GM21825 (cell line): ENCODE results near the gene NARF.

Experiments used
- ATAC-seq: cut with Tn5 transposase; IDR thresholded peaks from one replicate; pipeline ENCODE4 v1.9.1; 2021; ENCODE audit warnings: mild to moderate bottlenecking, moderate library complexity; ENCODE audit not compliant: unreplicated experiment

NARF gene

GRCh38 chr17:82433560-82434215, 24.9 kb upstream of the NARF start:
- ATAC-seq: no peak

GRCh38 chr17:82434216-82434565, 24.4 kb upstream of the NARF start:
- no peak for ATAC-seq

- ATAC-seq: no peak
These were observed 23.4 kb upstream of the NARF start for GRCh38 chr17:82435103-82435502.

GRCh38 chr17:82435601-82436583, 22.6 kb upstream of the NARF start:
- no peak for ATAC-seq

- no peak for ATAC-seq
These were observed 21.8 kb upstream of the NARF start for GRCh38 chr17:82436601-82437324.

- ATAC-seq: no peak
These were observed 21.2 kb upstream of the NARF start for GRCh38 chr17:82437325-82437668.

- ATAC-seq: no peak
These were observed 19.9 kb upstream of the NARF start for GRCh38 chr17:82438401-82439193.

- no peak for ATAC-seq
These were observed 19.2 kb upstream of the NARF start for GRCh38 chr17:82439194-82439828.

GRCh38 chr17:82439829-82440365, 18.6 kb upstream of the NARF start:
- no peak for ATAC-seq

GRCh38 chr17:82440469-82440981, 18.0 kb upstream of the NARF start:
- ATAC-seq: no peak

- no peak for ATAC-seq
These were observed 17.4 kb upstream of the NARF start for GRCh38 chr17:82440991-82441627.

- ATAC-seq: no peak
These were observed 16.7 kb upstream of the NARF start for GRCh38 chr17:82441691-82442487.

- ATAC-seq: no peak
These were observed 15.7 kb upstream of the NARF start for GRCh38 chr17:82442643-82443464.

GRCh38 chr17:82443465-82444283, 14.9 kb upstream of the NARF start:
- ATAC-seq: no peak

- no peak for ATAC-seq
These were observed 14.2 kb upstream of the NARF start for GRCh38 chr17:82444284-82444893.

- no peak for ATAC-seq
These were observed 13.5 kb upstream of the NARF start for GRCh38 chr17:82444941-82445521.
